HepG2 (cell line): Measurements from ENCODE around the gene CCDC88C. TPM values are rescaled to one million over a fixed set of nuclear protein-coding genes. Genes with fewer than 3 reads are reported as not detected.

Experiments
- ATAC-seq: fragments of 200-7000 bp; cut with Tn5 transposase; 3 replicates; pipeline ENCODE4 v1.9.1; 2020; ENCODE audit warnings: mild to moderate bottlenecking, moderate library complexity
- BruUV-seq: library from RNA; stranded (reverse); fragments of 400-500 nt; replicated peaks from 2 replicates; lab custom pipeline; 2021; lab: Mats Ljungman, UMichigan
- CTCF ChIA-PET: fragments of 300-600 bp; formaldehyde crosslinking; extraction: SDS; loops from one replicate; lab custom pipeline; 2021; ENCODE audit warnings: low total read pairs, inconsistent platforms, low intra/inter-chr PET ratio; lab: Yijun Ruan, JAX
- POLR2A ChIA-PET: fragments of 350-600 bp; sonication (Branson Sonifier 250); formaldehyde crosslinking; loops from one replicate; lab custom pipeline; 2020; ENCODE audit warnings: antibody characterized with exemption, inconsistent platforms; lab: Yijun Ruan, JAX
- DNase-seq: peaks from one replicate; pipeline ENCODE4 v3.0.0-alpha.2; 2015; ENCODE audit warnings: low spot score
- FAIRE-seq: peaks from 3 replicates; lab custom pipeline; 2011; peaks lifted over from hg19 to GRCh38; lab: Jason Lieb, UNC
- H2AFZ ChIP-seq: one replicate; pipeline ENCODE4 v1.6.1; 2011; ENCODE audit warnings: low read length, inconsistent platforms
- H3K27ac ChIP-seq: fragments of 300-600 bp; 3 replicates; pipeline ENCODE4 v1.8.0; 2011; ENCODE audit warnings: mixed run types, mild to moderate bottlenecking, mixed read lengths, low read length, inconsistent platforms; ENCODE audit not compliant: insufficient read depth; ENCODE audit errors: extremely low read length
- H3K27me3 ChIP-seq, 2 experiments: fragments of 200-600 bp in 1 of 2; 2 replicates in 1 of 2; 3 replicates in 1 of 2; pipeline versions ENCODE4 v1.6.0 to v1.8.0; 2011; ENCODE audit warnings: low read length in 2 of 2, mild to moderate bottlenecking in 2 of 2, moderate library complexity in 2 of 2, inconsistent platforms in 1 of 2; ENCODE audit not compliant: insufficient read depth in 2 of 2, control insufficient read depth in 1 of 2
- H3K36me3 ChIP-seq, 2 experiments: fragments of 200-600 bp in 1 of 2; replicated peaks in 1 of 2; 2 replicates in 1 of 2; 3 replicates in 1 of 2; pipeline versions ENCODE4 v1.5.1 to v1.8.0; 2011; ENCODE audit warnings: low read length in 2 of 2, inconsistent platforms in 1 of 2; ENCODE audit not compliant: insufficient read depth in 2 of 2, control insufficient read depth in 1 of 2
- H3K4me1 ChIP-seq: 2 replicates; pipeline ENCODE4 v1.5.1; 2012; ENCODE audit warnings: low read length, inconsistent platforms; ENCODE audit not compliant: insufficient read depth
- H3K4me2 ChIP-seq: 2 replicates; pipeline ENCODE4 v1.6.0; 2011; ENCODE audit warnings: low read depth, low read length, inconsistent platforms
- H3K4me3 ChIP-seq, 3 experiments: fragments of 200-600 bp in 1 of 3; sonication (generic), shearing (Covaris generic) in 1 of 3; replicated peaks in 1 of 3; 2 replicates each; pipeline ENCODE4 v1.5.1; 2011 to 2016; ENCODE audit warnings: low read length in 3 of 3, inconsistent platforms in 2 of 3, low read depth in 2 of 3, mild to moderate bottlenecking in 2 of 3, control low read depth in 1 of 3, mixed read lengths in 1 of 3; ENCODE audit not compliant: insufficient read depth in 1 of 3
- H3K79me2 ChIP-seq: one replicate; pipeline ENCODE4 v1.6.1; 2011; ENCODE audit warnings: low read length, inconsistent platforms; ENCODE audit not compliant: insufficient read depth
- H3K9ac ChIP-seq: 2 replicates; pipeline ENCODE4 v1.6.0; 2011; ENCODE audit warnings: mild to moderate bottlenecking, low read depth, low read length, inconsistent platforms; ENCODE audit not compliant: insufficient read depth
- H3K9me3 ChIP-seq: 2 replicates; pipeline ENCODE4 v1.5.1; 2012; ENCODE audit warnings: mild to moderate bottlenecking, low read length
- H4K20me1 ChIP-seq: 2 replicates; pipeline ENCODE4 v1.6.0; 2011; ENCODE audit warnings: inconsistent platforms, mild to moderate bottlenecking, low read length, moderate library complexity; ENCODE audit not compliant: insufficient read depth
- ETV6 ChIP-seq: sonication (generic); formaldehyde crosslinking; conservative IDR thresholded peaks from 2 replicates; pipeline ENCODE4 v1.4.0; 2020; ENCODE audit warnings: missing genetic modification reagents
- GTF2F1 ChIP-seq: fragments of 150-350 bp; IDR thresholded peaks from 2 replicates; pipeline ENCODE4 v1.6.1; 2014; ENCODE audit warnings: low read length
- HIVEP1 ChIP-seq: sonication (generic); formaldehyde crosslinking; IDR thresholded peaks from 2 replicates; pipeline ENCODE4 v1.4.0; 2020; ENCODE audit warnings: mild to moderate bottlenecking, missing genetic modification reagents
- HNRNPL ChIP-seq: fragments of 200-400 bp; formaldehyde crosslinking; IDR thresholded peaks from 2 replicates; pipeline ENCODE4 v1.6.1; 2017; ENCODE audit warnings: mild to moderate bottlenecking, low read depth, low read length
- KDM2A ChIP-seq: sonication (generic); formaldehyde crosslinking; IDR thresholded peaks from 2 replicates; pipeline ENCODE4 v1.4.0; 2020; ENCODE audit warnings: low read depth, missing genetic modification reagents, borderline replicate concordance
- MTF2 ChIP-seq: sonication (generic); formaldehyde crosslinking; IDR thresholded peaks from 2 replicates; pipeline ENCODE4 v1.5.0; 2020; ENCODE audit warnings: missing genetic modification reagents, borderline replicate concordance
- PHF8 ChIP-seq: sonication (generic); formaldehyde crosslinking; IDR thresholded peaks from 2 replicates; pipeline ENCODE4 v1.5.0; 2020; ENCODE audit warnings: missing genetic modification reagents
- POGK ChIP-seq: sonication (generic); formaldehyde crosslinking; conservative IDR thresholded peaks from 2 replicates; pipeline ENCODE4 v1.8.0; 2022; ENCODE audit warnings: mild to moderate bottlenecking, moderate library complexity, missing genetic modification reagents
- REXO4 ChIP-seq: sonication (generic); formaldehyde crosslinking; IDR thresholded peaks from 2 replicates; pipeline ENCODE4 v1.8.0; 2022; ENCODE audit warnings: missing genetic modification reagents, mild to moderate bottlenecking, borderline replicate concordance
- ZNF33B ChIP-seq: sonication (generic); formaldehyde crosslinking; IDR thresholded peaks from 2 replicates; pipeline ENCODE4 v1.5.1; 2020; ENCODE audit warnings: mild to moderate bottlenecking, missing genetic modification reagents
- ZNF563 ChIP-seq: sonication (generic); formaldehyde crosslinking; IDR thresholded peaks from 2 replicates; pipeline ENCODE4 v1.8.0; 2022; ENCODE audit warnings: mild to moderate bottlenecking, moderate library complexity, missing genetic modification reagents
- ZNF670 ChIP-seq: sonication (generic); formaldehyde crosslinking; IDR thresholded peaks from 2 replicates; pipeline ENCODE4 v1.8.0; 2022; ENCODE audit warnings: mild to moderate bottlenecking, missing genetic modification reagents, borderline replicate concordance
- ZNF749 ChIP-seq: sonication (generic); formaldehyde crosslinking; IDR thresholded peaks from 2 replicates; pipeline ENCODE4 v1.8.0; 2022; ENCODE audit warnings: mild to moderate bottlenecking, missing genetic modification reagents, moderate library complexity, borderline replicate concordance
- ZSCAN25 ChIP-seq: sonication (generic); formaldehyde crosslinking; IDR thresholded peaks from 2 replicates; pipeline ENCODE4 v1.8.0; 2022; ENCODE audit warnings: mild to moderate bottlenecking, missing genetic modification reagents
- WGBS: methylation state at CpG from one replicate; pipeline ENCODE4 v1.1.6; 2017; ENCODE audit warnings: low lambda C conversion rate; 5-methylcytosine and 5-hydroxymethylcytosine counted together
- in situ Hi-C: cut with HindIII; loops from 2 replicates; pipeline ENCODE4 v1.10.0; 2017; ENCODE audit warnings: low pct_unique_long_range_greater_than_20kb; ENCODE audit not compliant: extremely low pct_ligation_motif_present
- intact Hi-C: fragments of 100-400 bp; cut with micrococcal nuclease; formaldehyde crosslinking; loops from one replicate; pipeline ENCODE4 v1.10.0; 2022; ENCODE audit not compliant: unreplicated experiment
- polyA plus RNA-seq, 8 experiments: library from polyadenylated mRNA; depleted of rRNA in 3 of 8; stranded (reverse) in 7 of 8; unstranded in 1 of 8; fragments of >200 nt; fragmentation: Illumina TruSeq in 4 of 8; extraction: Trizol in 4 of 8; gene quantifications; 2 replicates each; pipeline versions ENCODE4 v1.2.1 to v1.2.3, GENCODE V29; 2011 to 2016; ENCODE audit warnings: low read depth in 4 of 8, missing spikeins in 1 of 8, mixed read lengths in 1 of 8; ENCODE audit not compliant: insufficient read depth in 1 of 8
- total RNA-seq, 5 experiments: library from RNA; depleted of rRNA; stranded (reverse); fragments of >200 nt; fragmentation: Illumina TruSeq; extraction: Trizol; gene quantifications; 2 replicates each; pipeline ENCODE4 v1.2.3, GENCODE V29; 2016; ENCODE audit warnings: low read depth in 1 of 5
- TF ChIP-seq, protein P1 (sequence below): sonication (generic); formaldehyde crosslinking; IDR thresholded peaks from 2 replicates; pipeline ENCODE4 v1.4.0; 2020; ENCODE audit warnings: missing genetic modification reagents
- TF ChIP-seq, protein P2 (sequence below): sonication (generic); formaldehyde crosslinking; IDR thresholded peaks from 2 replicates; pipeline ENCODE4 v1.5.0; 2020; ENCODE audit warnings: missing genetic modification reagents
- TF ChIP-seq, protein P3 (sequence below): sonication (generic); formaldehyde crosslinking; IDR thresholded peaks from 2 replicates; pipeline ENCODE4 v1.4.0; 2020; ENCODE audit warnings: mild to moderate bottlenecking, low read depth, missing genetic modification reagents
- TF ChIP-seq, protein P4 (sequence below): sonication (generic); formaldehyde crosslinking; IDR thresholded peaks from 2 replicates; pipeline ENCODE4 v1.5.1; 2020; ENCODE audit warnings: missing genetic modification reagents, mild to moderate bottlenecking, borderline replicate concordance

Gene CCDC88C
- total and polyA plus RNA-seq, 2 of the 13 experiments (the other 11 are each of a cell fraction or from before 2014, with no cell fraction given): 3.6 to 11.7 TPM

- Histone ChIP-seq H3K27ac (no peak overlapping the region), H3K27me3 (no peaks in the 10 kb centered on the region), H3K4me2 (no peak overlapping the region), H2AFZ (no peak overlapping the region), H3K4me3 (no peak overlapping the region), H4K20me1 (no peaks in the 10 kb centered on the region), H3K9me3 (no peaks in the 10 kb centered on the region), H3K9ac (no peak overlapping the region), H3K36me3 (peaks cover 13 to 62% of the 10 kb centered on the region in 2 experiments; a peak in 4 of 5 replicates), H3K4me1 (peaks cover 6% of the 10 kb centered on the region; the same call in 1 of the 2 replicates), H3K79me2 (no peaks in the 10 kb centered on the region)
- FAIRE-seq: no peak
- intact Hi-C loops (no loop called here), in situ Hi-C loops (loop anchor here (10.0 kb wide), 1 partner anchor 375 kb away; no protein-coding TSS in a partner anchor)
- CTCF ChIA-PET: no interaction called here
- BruUV-seq: no TSS peak
- no peak for DNase-seq
- ATAC-seq: no peak
- whole genome bisulfite sequencing: 93% methylated on average over 3 of the region's 5 CpGs
- TF ChIP-seq ZNF749 (CRISPR knock-in tag) (no peak), ZNF33B (CRISPR knock-in tag) (no peak), HNRNPL (no peak), ZSCAN25 (CRISPR knock-in tag) (no peak), HIVEP1 (CRISPR knock-in tag) (no peak), GTF2F1 (no peak), PHF8 (CRISPR knock-in tag) (no peak), ZNF563 (CRISPR knock-in tag) (no peak), KDM2A (CRISPR knock-in tag) (no peak), ZNF670 (no peak), MTF2 (CRISPR knock-in tag) (no peak), REXO4 (CRISPR knock-in tag) (no peak), ETV6 (CRISPR knock-in tag) (no peak), POGK (no peak)
- TF ChIP-seq, protein P1, sequence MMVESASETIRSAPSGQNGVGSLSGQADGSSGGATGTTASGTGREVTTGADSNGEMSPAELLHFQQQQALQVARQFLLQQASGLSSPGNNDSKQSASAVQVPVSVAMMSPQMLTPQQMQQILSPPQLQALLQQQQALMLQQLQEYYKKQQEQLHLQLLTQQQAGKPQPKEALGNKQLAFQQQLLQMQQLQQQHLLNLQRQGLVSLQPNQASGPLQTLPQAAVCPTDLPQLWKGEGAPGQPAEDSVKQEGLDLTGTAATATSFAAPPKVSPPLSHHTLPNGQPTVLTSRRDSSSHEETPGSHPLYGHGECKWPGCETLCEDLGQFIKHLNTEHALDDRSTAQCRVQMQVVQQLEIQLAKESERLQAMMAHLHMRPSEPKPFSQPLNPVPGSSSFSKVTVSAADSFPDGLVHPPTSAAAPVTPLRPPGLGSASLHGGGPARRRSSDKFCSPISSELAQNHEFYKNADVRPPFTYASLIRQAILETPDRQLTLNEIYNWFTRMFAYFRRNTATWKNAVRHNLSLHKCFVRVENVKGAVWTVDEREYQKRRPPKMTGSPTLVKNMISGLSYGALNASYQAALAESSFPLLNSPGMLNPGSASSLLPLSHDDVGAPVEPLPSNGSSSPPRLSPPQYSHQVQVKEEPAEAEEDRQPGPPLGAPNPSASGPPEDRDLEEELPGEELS: no peak
- TF ChIP-seq, protein P2, sequence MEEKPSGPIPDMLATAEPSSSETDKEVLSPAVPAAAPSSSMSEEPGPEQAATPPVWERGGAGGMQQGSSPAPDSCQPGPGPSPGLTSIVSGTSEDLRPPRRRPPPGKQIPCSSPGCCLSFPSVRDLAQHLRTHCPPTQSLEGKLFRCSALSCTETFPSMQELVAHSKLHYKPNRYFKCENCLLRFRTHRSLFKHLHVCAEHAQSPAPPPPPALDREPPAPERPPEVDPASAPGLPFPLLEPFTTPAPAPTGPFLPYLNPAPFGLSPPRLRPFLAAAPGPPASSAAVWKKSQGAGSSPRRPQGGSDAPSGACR (CRISPR knock-in tag): no peak
- TF ChIP-seq, protein P3, sequence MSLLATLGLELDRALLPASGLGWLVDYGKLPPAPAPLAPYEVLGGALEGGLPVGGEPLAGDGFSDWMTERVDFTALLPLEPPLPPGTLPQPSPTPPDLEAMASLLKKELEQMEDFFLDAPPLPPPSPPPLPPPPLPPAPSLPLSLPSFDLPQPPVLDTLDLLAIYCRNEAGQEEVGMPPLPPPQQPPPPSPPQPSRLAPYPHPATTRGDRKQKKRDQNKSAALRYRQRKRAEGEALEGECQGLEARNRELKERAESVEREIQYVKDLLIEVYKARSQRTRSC (CRISPR knock-in tag): no peak
- TF ChIP-seq, protein P4, sequence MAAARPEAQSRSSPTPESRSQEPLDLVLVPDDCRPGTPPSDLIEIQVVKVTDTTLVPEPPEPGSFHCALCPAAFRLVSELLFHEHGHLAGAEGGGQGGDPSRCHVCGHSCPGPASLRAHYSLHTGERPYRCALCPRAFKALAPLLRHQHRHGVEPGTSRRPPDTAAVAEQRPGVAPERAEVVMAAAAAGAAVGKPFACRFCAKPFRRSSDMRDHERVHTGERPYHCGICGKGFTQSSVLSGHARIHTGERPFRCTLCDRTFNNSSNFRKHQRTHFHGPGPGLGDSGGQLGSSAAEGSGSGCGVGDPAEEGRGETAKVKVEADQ (CRISPR knock-in tag): no peak
- POLR2A ChIA-PET: no interaction called here
Measured at GRCh38 chr14:91280129-91280528, 137.5 kb downstream of the CCDC88C start.
